H1 (cell line): Measurements from ENCODE around the gene ZNF213. TPM values are rescaled to one million over a fixed set of nuclear protein-coding genes. Genes with fewer than 3 reads are reported as not detected.

Source experiments
- ATF2 ChIP-seq: IDR thresholded peaks from 2 replicates; pipeline ENCODE4 v1.6.1; 2012; ENCODE audit warnings: low read length, inconsistent platforms
- ATF3 ChIP-seq: IDR thresholded peaks from 2 replicates; pipeline ENCODE4 v1.6.1; 2011; ENCODE audit warnings: low read depth, mild to moderate bottlenecking, low read length; ENCODE audit not compliant: insufficient read depth
- CHD2 ChIP-seq: IDR thresholded peaks from 2 replicates; pipeline ENCODE4 v1.6.1; 2012; ENCODE audit warnings: low read length, improper control_type of control experiment
- CTBP2 ChIP-seq: IDR thresholded peaks from 2 replicates; pipeline ENCODE4 v1.7.0; 2011; ENCODE audit warnings: borderline replicate concordance, mild to moderate bottlenecking, moderate library complexity, mixed read lengths, low read length; ENCODE audit not compliant: insufficient read depth, insufficient read length
- CTCF ChIP-seq, 3 experiments: IDR thresholded peaks; 1 replicate in 2 of 3; 2 replicates in 1 of 3; pipeline versions ENCODE4 v1.5.1 to v1.6.1; 2011; ENCODE audit warnings: low read length in 3 of 3, mild to moderate bottlenecking in 3 of 3, inconsistent platforms in 2 of 3, low read depth in 1 of 3, moderate library complexity in 1 of 3; ENCODE audit not compliant: insufficient read depth in 1 of 3; ENCODE audit errors: control extremely low read depth in 1 of 3
- EZH2 ChIP-seq: fragments of 200-600 bp; sonication (generic); IDR thresholded peaks from 2 replicates; pipeline ENCODE4 v1.7.1; 2012; ENCODE audit warnings: low read depth, mild to moderate bottlenecking, moderate library complexity, low read length, inconsistent platforms; ENCODE audit not compliant: severe bottlenecking
- HDAC6 ChIP-seq: IDR thresholded peaks from one replicate; pipeline ENCODE4 v1.7.1; 2012; ENCODE audit warnings: low read depth, mild to moderate bottlenecking, inconsistent platforms, low read length, moderate library complexity
- KDM1A ChIP-seq: fragments of 200-600, 300-600 bp; sonication (generic); IDR thresholded peaks from 2 replicates; pipeline ENCODE4 v1.7.1; 2016; ENCODE audit warnings: mild to moderate bottlenecking, low read length, borderline replicate concordance
- KDM5A ChIP-seq: fragments of 200-600 bp; IDR thresholded peaks from 2 replicates; pipeline ENCODE4 v1.7.1; 2012; ENCODE audit warnings: mild to moderate bottlenecking, low read length, inconsistent platforms, mixed read lengths
- MAX ChIP-seq: IDR thresholded peaks from 2 replicates; pipeline ENCODE4 v1.6.1; 2012; ENCODE audit warnings: inconsistent platforms
- POU5F1 ChIP-seq: IDR thresholded peaks from 2 replicates; pipeline ENCODE4 v1.6.1; 2011; ENCODE audit warnings: low read depth, mild to moderate bottlenecking, low read length, moderate library complexity
- RAD21 ChIP-seq, 2 experiments: IDR thresholded peaks in 1 of 2; conservative IDR thresholded peaks in 1 of 2; 2 replicates each; pipeline ENCODE4 v1.6.1; 2011; ENCODE audit warnings: low read depth in 2 of 2, low read length in 2 of 2, improper control_type of control experiment in 1 of 2, inconsistent platforms in 1 of 2, mild to moderate bottlenecking in 1 of 2, moderate library complexity in 1 of 2
- SIX5 ChIP-seq: IDR thresholded peaks from 2 replicates; pipeline ENCODE4 v1.6.1; 2011; ENCODE audit warnings: mild to moderate bottlenecking, low read depth, low read length
- SP1 ChIP-seq: IDR thresholded peaks from 2 replicates; pipeline ENCODE4 v1.6.1; 2011; ENCODE audit warnings: low read depth, low read length
- TAF1 ChIP-seq: IDR thresholded peaks from 2 replicates; pipeline ENCODE4 v1.6.1; 2011; ENCODE audit warnings: mild to moderate bottlenecking, low read depth, low read length
- TAF7 ChIP-seq: optimal IDR thresholded peaks from 2 replicates; pipeline ENCODE3; 2011; ENCODE audit warnings: low read depth, mild to moderate bottlenecking, inconsistent platforms, low read length, moderate library complexity, borderline replicate concordance
- TEAD4 ChIP-seq: IDR thresholded peaks from 2 replicates; pipeline ENCODE4 v1.6.1; 2012; ENCODE audit warnings: low read depth, low read length, inconsistent platforms, mixed read lengths
- ZNF274 ChIP-seq: IDR thresholded peaks from 2 replicates; pipeline ENCODE4 v1.7.0; 2012; ENCODE audit warnings: low read length, borderline replicate concordance; ENCODE audit errors: extremely low read depth
- polyA plus RNA-seq, 7 experiments: library from polyadenylated mRNA; depleted of rRNA in 3 of 7; stranded (reverse) in 5 of 7; unstranded in 2 of 7; fragments of >200 nt in 5 of 7; fragments of 200-250 nt in 2 of 7; gene quantifications; 1 replicate in 5 of 7; 2 replicates in 1 of 7; 4 replicates in 1 of 7; pipeline versions ENCODE4 v1.2.1 to v1.2.3, GENCODE V29; 2011 to 2013; ENCODE audit warnings: missing spikeins in 2 of 7, mixed read lengths in 2 of 7
- total RNA-seq: library from RNA; stranded (reverse); fragmentation: NEBNext Ultra II Directional; extraction: Animal tissue kit (Norgen Biotek cat#: 25700); gene quantifications from 2 replicates; pipeline ENCODE4 v1.2.1, GENCODE V29; 2021

Gene ZNF213
- total and polyA plus RNA-seq, 2 of the 8 experiments (the other 6 are each of a cell fraction or from before 2014, with no cell fraction given), result 1.6 to 6.9 TPM

- TF ChIP-seq RAD21 (IDR thresholded peaks at IDR 0.05 in 1 of 2, conservative IDR thresholded peaks at IDR 0.05 in 1 of 2; ENCODE audit: low read depth in 2 of 2, low read length in 2 of 2) (no peak), SP1 (peak; percentile 81; the same call in 1 of the 2 replicates), EZH2 (no peak), ATF2 (0 out of 2 replicates have a peak, but pooled peaks have one; percentile 25), CTBP2 (no peak), POU5F1 (no peak), CHD2 (peak; percentile 59; the same call in 1 of the 2 replicates), KDM5A (peak; percentile 91), CTCF (IDR thresholded peaks at IDR 0.05; ENCODE audit: control extremely low read depth in 1 of 3, insufficient read depth in 1 of 3, low read depth in 1 of 3, low read length in 3 of 3) (no peak), TEAD4 (0 out of 2 replicates have a peak, but pooled peaks have one; percentile 21), SIX5 (no peak), ZNF274 (no peak), MAX (0 out of 2 replicates have a peak, but pooled peaks have one; percentile 3), TAF1 (peak; percentile 80; the same call in 1 of the 2 replicates), HDAC6 (no peak), KDM1A (no peak), ATF3 (no peak), TAF7 (peak; percentile 46)
Measured at GRCh38 chr16:3134338-3135125, at the start of gene ZNF213 (continued).
